Muscle layer of duodenum (tissue), 2 donors: Measurements from ENCODE around the gene WDFY4.

Experiments used
- H3K27ac ChIP-seq: one replicate; pipeline ENCODE4 v1.7.0; 2013; ENCODE audit warnings: mild to moderate bottlenecking, low read length
- H3K27me3 ChIP-seq: one replicate; pipeline ENCODE4 v1.7.0; 2013; ENCODE audit warnings: low read depth, mild to moderate bottlenecking, control low read depth, low read length
- H3K36me3 ChIP-seq, 2 donors: one replicate each; pipeline ENCODE4 v1.7.0; 2013; ENCODE audit warnings: low read length in 2 of 2, control low read depth in 1 of 2, mild to moderate bottlenecking in 1 of 2; ENCODE audit not compliant: insufficient read depth in 2 of 2, control insufficient read depth in 1 of 2
- H3K4me1 ChIP-seq, 2 donors: one replicate each; pipeline ENCODE4 v1.7.0; 2013; ENCODE audit warnings: low read length in 2 of 2, mild to moderate bottlenecking in 2 of 2, control low read depth in 1 of 2, moderate library complexity in 1 of 2; ENCODE audit not compliant: insufficient read depth in 2 of 2, control insufficient read depth in 1 of 2
- H3K4me3 ChIP-seq, 2 donors: one replicate each; pipeline ENCODE4 v1.7.0; 2013; ENCODE audit warnings: low read length in 2 of 2, low read depth in 1 of 2, mild to moderate bottlenecking in 1 of 2
- H3K9me3 ChIP-seq, 2 donors: one replicate each; pipeline ENCODE4 v1.7.0; 2013; ENCODE audit warnings: low read length in 2 of 2, control low read depth in 1 of 2, mild to moderate bottlenecking in 1 of 2; ENCODE audit not compliant: control insufficient read depth in 1 of 2
- donor health status: healthy.

Gene WDFY4

GRCh38 chr10:48779077-48779476, 94.4 kb downstream of the WDFY4 start:
- no peak overlapping the region for H3K4me3 ChIP-seq
- H3K36me3 ChIP-seq = no peaks in the 10 kb centered on the region
- H3K9me3 ChIP-seq = no peaks in the 10 kb centered on the region
- H3K27ac ChIP-seq = no peak overlapping the region
- H3K27me3 ChIP-seq = no peaks in the 10 kb centered on the region
- no peaks in the 10 kb centered on the region for H3K4me1 ChIP-seq

DNA sequence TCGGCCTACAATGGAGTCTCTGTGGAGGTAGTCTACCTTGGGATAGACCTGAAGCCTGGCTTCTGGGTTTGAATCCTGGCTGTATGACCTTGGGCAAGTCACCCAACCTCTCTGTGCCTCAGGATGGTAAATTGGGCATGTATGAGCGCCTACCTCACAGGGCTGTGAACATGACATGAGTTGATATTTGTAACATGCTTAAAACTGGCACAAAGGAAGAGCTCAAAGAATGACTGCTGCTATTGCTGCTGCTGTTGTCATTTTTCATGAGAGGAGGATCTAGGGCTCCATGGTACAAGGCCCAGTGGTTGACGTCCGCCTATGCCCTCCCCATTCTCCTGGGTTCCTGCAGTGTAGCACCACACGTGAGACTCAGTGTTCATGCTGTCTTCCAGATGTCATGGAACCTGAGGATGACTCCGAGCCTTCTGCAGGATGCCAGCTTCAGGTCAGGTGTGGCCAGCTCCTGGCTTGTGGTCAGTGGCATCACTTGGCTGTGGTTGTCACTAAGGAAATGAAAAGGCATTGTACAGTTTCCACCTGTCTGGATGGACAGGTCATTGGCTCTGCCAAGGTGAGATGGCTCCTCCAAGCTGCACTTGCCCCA, 95.0 kb downstream of the WDFY4 start:
- Histone ChIP-seq H3K27me3 (no peaks in the 10 kb centered on the region), H3K4me3 (no peak overlapping the region), H3K9me3 (no peaks in the 10 kb centered on the region), H3K27ac (no peak overlapping the region), H3K4me1 (no peaks in the 10 kb centered on the region), H3K36me3 (no peaks in the 10 kb centered on the region)

DNA sequence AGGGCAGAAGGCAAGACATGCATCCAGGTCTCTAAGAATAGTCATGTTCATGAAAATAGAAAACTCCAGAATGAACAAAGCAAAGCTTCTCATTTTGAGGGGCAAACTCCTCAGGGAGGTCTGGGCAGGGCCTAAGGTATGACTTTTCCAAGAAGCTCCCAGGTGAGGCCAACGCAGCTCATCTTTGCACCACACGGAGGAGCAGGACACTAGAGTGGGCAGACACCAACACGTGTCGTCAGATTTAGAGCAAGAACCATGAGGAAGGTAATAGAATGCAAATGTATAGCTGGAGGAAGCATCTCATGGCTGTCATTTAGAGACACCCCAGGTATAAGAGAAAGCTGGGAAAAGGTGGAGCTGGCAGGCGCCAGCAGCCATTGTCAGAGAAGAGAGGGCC, 95.7 kb downstream of the WDFY4 start:
- no peaks in the 10 kb centered on the region for H3K4me1 ChIP-seq
- no peak overlapping the region for H3K27ac ChIP-seq
- H3K9me3 ChIP-seq = no peaks in the 10 kb centered on the region
- no peak overlapping the region for H3K4me3 ChIP-seq
- no peaks in the 10 kb centered on the region for H3K36me3 ChIP-seq
- no peaks in the 10 kb centered on the region for H3K27me3 ChIP-seq

- Histone ChIP-seq H3K36me3 (no peaks in the 10 kb centered on the region), H3K9me3 (no peaks in the 10 kb centered on the region), H3K4me3 (no peak overlapping the region), H3K27ac (no peak overlapping the region), H3K4me1 (no peaks in the 10 kb centered on the region), H3K27me3 (no peaks in the 10 kb centered on the region)
Measured at GRCh38 chr10:48782386-48782785, 97.7 kb downstream of the WDFY4 start.

- Histone ChIP-seq H3K27me3 (no peaks in the 10 kb centered on the region), H3K9me3 (no peaks in the 10 kb centered on the region), H3K4me3 (no peak overlapping the region), H3K36me3 (no peaks in the 10 kb centered on the region), H3K27ac (no peak overlapping the region), H3K4me1 (no peaks in the 10 kb centered on the region)
Measured at GRCh38 chr10:48784031-48784430, 99.4 kb downstream of the WDFY4 start.

DNA sequence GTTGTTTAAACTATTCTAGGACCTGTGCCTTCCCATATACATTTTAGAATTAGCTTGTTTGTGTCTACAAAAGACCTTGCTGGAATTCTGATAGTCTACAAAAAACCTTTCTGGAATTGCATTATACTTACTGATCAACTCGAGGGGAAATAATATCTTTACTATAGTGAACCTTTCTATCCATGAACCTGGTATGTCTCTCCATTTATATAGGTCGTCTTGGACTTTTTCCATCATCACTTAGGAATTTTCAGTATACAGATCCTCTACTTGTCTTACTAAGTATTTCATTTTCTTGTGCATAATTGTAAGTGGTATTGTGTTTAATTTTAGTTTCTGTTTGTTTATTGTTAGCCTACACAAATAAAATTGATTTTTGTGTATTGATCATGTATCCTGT, 101.1 kb downstream of the WDFY4 start:
- no peaks in the 10 kb centered on the region for H3K9me3 ChIP-seq

GRCh38 chr10:48786606-48787282, 102.1 kb downstream of the WDFY4 start:
- Histone ChIP-seq H3K9me3 (no peaks in the 10 kb centered on the region), H3K27me3 (no peaks in the 10 kb centered on the region), H3K27ac (no peak overlapping the region), H3K4me3 (no peak overlapping the region), H3K4me1 (no peaks in the 10 kb centered on the region), H3K36me3 (no peaks in the 10 kb centered on the region)

More for the DNA sequence above, 101.1 kb downstream of the WDFY4 start:
- Histone ChIP-seq H3K4me3 (no peak overlapping the region), H3K27me3 (no peaks in the 10 kb centered on the region), H3K36me3 (no peaks in the 10 kb centered on the region), H3K27ac (no peak overlapping the region), H3K4me1 (no peaks in the 10 kb centered on the region)

GRCh38 chr10:48788554-48788953, 103.9 kb downstream of the WDFY4 start:
- Histone ChIP-seq H3K9me3 (no peaks in the 10 kb centered on the region), H3K4me1 (peaks cover 0 to 4% of the 10 kb centered on the region in 2 donors), H3K4me3 (no peak overlapping the region), H3K27ac (no peak overlapping the region), H3K36me3 (no peaks in the 10 kb centered on the region), H3K27me3 (no peaks in the 10 kb centered on the region)

GRCh38 chr10:48789486-48790456, 105.1 kb downstream of the WDFY4 start:
- H3K36me3 ChIP-seq = no peaks in the 10 kb centered on the region
- no peaks in the 10 kb centered on the region for H3K27me3 ChIP-seq
- no peak overlapping the region for H3K4me3 ChIP-seq
- H3K4me1 ChIP-seq = peaks cover 0 to 4% of the 10 kb centered on the region in 2 donors
- H3K9me3 ChIP-seq = no peaks in the 10 kb centered on the region
- no peak overlapping the region for H3K27ac ChIP-seq

GRCh38 chr10:48790457-48791044, 105.9 kb downstream of the WDFY4 start:
- Histone ChIP-seq H3K36me3 (no peaks in the 10 kb centered on the region), H3K9me3 (no peaks in the 10 kb centered on the region), H3K27ac (no peak overlapping the region), H3K4me3 (no peak overlapping the region), H3K4me1 (peaks cover 0 to 4% of the 10 kb centered on the region in 2 donors), H3K27me3 (no peaks in the 10 kb centered on the region)
